Peyer's patch (tissue), 4 donors: ENCODE results near the gene TTL.

ENCODE experiments used
- POLR2A ChIP-seq, 2 donors: fragments of 450-650 bp; IDR thresholded peaks; one replicate each; pipeline ENCODE4 v1.5.1; 2017; ENCODE audit warnings: antibody characterized with exemption in 2 of 2, mild to moderate bottlenecking in 2 of 2, moderate library complexity in 2 of 2
- TF ChIP-seq, protein P1 (sequence below), 6 experiments: fragments of 450-650 bp in 4 of 6; fragments of 200-600 bp in 2 of 6; sonication (generic) in 1 of 6; IDR thresholded peaks; one replicate each; pipeline ENCODE4 v1.5.1; 2017 to 2019; ENCODE audit warnings: antibody characterized with exemption in 6 of 6, mild to moderate bottlenecking in 3 of 6, moderate library complexity in 1 of 6

GRCh38 chr2:112585400-112585799 lies 103.4 kb downstream of the TTL start:
- TF ChIP-seq, protein P1, sequence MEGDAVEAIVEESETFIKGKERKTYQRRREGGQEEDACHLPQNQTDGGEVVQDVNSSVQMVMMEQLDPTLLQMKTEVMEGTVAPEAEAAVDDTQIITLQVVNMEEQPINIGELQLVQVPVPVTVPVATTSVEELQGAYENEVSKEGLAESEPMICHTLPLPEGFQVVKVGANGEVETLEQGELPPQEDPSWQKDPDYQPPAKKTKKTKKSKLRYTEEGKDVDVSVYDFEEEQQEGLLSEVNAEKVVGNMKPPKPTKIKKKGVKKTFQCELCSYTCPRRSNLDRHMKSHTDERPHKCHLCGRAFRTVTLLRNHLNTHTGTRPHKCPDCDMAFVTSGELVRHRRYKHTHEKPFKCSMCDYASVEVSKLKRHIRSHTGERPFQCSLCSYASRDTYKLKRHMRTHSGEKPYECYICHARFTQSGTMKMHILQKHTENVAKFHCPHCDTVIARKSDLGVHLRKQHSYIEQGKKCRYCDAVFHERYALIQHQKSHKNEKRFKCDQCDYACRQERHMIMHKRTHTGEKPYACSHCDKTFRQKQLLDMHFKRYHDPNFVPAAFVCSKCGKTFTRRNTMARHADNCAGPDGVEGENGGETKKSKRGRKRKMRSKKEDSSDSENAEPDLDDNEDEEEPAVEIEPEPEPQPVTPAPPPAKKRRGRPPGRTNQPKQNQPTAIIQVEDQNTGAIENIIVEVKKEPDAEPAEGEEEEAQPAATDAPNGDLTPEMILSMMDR (IDR thresholded peaks at IDR 0.05), result no peak
- no peak for TF ChIP-seq POLR2A (IDR thresholded peaks at IDR 0.05)
